Measurements from ENCODE around the gene WWC2.

DNA sequence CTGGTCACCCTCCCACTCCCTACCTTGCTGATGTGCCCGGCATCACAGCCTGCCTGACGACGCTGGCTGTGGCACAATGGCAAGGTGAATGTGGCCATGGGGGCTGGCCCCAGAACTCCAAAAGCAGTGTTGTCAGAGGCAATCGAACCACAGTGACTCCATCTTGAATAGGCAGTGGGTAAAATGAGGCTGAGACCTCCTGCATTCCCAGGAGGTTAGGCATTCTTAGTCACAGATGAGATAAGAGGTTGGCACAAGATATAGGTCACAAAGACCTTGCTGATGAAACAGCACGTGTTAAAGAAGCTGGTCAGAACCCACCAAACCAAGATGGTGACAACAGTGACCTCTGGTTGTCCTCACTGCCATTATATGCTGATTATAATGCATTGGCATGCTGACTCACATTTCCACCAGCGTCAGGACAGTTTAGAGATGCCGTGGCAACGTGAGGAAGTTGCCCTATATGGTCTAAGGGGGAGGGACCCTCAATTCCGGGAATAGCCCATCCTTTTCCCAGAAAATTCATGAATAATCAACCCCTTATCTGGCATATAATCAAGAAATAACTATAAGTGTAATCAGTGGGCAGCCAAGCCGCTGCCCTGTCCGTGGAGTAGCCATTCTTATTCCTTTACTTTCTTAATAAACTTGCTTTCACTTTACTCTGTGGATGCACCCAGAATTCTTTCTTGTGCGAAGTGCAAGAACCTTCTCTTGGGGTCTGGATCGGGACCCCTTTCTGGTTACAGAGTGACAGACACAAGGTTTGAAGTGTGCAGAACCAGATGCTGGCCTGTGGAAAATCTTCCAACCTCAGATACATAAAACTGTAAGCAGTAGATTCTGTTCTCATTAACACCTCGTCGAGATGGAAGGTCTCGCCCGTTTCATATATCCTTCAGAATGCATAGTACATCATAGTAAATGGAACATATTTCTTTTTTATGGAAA lies 249.9 kb downstream of the WWC2 start:
- TF ChIP-seq, protein P1, sequence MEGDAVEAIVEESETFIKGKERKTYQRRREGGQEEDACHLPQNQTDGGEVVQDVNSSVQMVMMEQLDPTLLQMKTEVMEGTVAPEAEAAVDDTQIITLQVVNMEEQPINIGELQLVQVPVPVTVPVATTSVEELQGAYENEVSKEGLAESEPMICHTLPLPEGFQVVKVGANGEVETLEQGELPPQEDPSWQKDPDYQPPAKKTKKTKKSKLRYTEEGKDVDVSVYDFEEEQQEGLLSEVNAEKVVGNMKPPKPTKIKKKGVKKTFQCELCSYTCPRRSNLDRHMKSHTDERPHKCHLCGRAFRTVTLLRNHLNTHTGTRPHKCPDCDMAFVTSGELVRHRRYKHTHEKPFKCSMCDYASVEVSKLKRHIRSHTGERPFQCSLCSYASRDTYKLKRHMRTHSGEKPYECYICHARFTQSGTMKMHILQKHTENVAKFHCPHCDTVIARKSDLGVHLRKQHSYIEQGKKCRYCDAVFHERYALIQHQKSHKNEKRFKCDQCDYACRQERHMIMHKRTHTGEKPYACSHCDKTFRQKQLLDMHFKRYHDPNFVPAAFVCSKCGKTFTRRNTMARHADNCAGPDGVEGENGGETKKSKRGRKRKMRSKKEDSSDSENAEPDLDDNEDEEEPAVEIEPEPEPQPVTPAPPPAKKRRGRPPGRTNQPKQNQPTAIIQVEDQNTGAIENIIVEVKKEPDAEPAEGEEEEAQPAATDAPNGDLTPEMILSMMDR (IDR thresholded peaks at IDR 0.05 in 8 of 11, conservative IDR thresholded peaks at IDR 0.05 in 3 of 11) = no peak
- TF ChIP-seq POLR2AphosphoS5 (IDR thresholded peaks at IDR 0.05) (no peak), POLR2A (IDR thresholded peaks at IDR 0.05) (no peak)
